Stimulated activated CD8-positive, alpha-beta memory T cell treated with anti-CD3 and anti-CD28 coated beads, Interleukin-7, amount 100 ng/mL, for 48 hours (primary cell): ENCODE results near the gene SIGMAR1.
A peak's percentile ranks its signal among the peaks of the same experiment; 100 is the strongest.

Experiments used
- DNase-seq, 2 donors: peaks; one replicate each; pipeline ENCODE4 v3.0.0-alpha.2; 2020; ENCODE audit warnings: low read depth in 1 of 2; ENCODE audit errors: extremely low read depth in 1 of 2

Gene SIGMAR1

DNA sequence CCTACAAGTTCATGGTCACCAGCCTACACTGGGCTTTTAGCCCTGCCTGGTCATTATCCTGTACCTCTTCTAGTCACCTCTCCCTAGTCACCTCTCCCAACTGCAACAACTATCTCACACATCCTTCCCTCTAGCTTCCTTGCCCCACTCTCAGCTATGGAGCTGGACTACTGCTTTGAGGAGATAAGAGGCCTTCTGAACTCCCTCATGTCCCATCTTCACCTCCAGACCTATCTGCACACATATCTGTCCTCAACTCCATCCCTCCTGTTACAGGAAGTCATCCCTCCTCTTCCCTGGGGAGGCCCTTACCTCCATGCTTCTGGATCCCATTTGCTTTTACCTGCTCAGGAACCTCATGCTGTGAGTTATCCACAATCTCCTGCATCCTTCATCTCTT, 31.4 kb downstream of the SIGMAR1 start:
- no peak for DNase-seq

GRCh38 chr9:34603610-34604231, 33.9 kb downstream of the SIGMAR1 start:
- peak; percentile 49 to 52 for DNase-seq

DNA sequence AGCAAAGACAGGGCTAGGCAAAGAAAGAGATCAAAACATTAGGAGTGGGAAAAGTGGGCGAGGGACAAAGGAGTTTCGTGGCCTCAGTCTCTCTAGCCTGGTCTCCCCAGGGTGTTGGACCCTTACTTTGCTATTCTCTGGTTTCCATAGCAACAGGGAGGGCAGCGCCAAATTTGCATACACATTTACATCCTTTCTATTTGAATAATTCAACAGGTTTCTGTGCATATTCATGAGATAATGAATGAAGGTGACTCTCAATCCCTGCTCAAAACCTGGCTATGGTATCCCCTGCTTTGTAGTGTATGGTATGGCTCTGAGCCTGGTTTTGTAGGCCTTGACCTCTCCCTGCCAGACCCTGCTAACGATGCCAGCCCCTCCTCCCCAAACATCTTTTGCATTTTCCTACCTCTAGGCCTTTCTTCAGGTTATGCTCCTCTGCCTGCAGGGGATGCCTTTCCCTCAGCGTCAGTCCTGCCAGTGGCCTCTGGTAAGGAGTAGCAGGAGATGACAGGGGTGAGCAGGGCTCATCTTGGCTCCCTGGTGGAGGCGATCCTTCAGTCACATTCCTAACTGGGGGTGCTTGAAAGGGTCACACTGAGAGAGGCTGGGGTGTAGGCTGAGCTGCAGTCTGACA, 35.5 kb downstream of the SIGMAR1 start:
- no peak for DNase-seq

- no peak for DNase-seq
These were observed 36.7 kb downstream of the SIGMAR1 start for GRCh38 chr9:34600908-34601307.

DNA sequence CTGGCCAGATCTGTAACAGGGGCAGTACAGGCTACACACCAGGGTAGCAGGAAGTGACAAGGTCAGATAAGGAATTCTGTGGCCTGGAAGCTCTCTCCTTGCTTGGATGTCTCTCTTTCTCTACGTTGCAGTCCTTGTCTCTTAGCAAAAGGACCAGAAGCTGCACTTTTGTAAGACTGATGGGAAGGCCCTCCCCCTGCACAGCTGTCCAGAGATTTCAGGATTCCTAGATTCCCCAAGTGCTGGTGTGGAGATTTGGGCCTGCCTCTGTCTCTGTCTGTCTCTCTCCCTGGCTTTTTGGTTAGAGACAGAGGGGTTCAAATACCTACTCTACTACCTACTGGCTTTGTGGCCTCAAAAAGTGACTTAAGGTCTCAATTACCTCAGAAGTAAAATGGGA, 38.0 kb downstream of the SIGMAR1 start:
- DNase-seq: no peak

DNA sequence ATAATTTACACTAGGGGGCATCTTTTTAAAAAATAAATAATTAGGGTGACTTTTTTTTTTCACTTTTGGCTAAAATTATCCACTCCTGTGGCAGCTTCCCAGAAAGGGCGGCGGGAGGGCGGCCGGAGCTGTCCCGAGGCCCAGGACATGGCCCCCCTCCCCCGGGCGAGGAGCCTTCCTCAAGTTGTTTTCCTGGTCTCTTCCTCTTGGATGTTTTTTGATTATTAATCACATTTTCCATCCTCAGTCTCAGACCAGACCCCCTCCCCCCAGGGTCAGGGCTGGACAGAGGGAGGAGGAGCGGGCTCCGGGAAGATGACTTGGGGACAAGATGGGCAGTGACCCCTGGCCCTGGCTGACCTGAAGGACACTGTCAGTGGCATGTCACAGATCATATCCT, 43.4 kb downstream of the SIGMAR1 start:
- DNase-seq: no peak

DNA sequence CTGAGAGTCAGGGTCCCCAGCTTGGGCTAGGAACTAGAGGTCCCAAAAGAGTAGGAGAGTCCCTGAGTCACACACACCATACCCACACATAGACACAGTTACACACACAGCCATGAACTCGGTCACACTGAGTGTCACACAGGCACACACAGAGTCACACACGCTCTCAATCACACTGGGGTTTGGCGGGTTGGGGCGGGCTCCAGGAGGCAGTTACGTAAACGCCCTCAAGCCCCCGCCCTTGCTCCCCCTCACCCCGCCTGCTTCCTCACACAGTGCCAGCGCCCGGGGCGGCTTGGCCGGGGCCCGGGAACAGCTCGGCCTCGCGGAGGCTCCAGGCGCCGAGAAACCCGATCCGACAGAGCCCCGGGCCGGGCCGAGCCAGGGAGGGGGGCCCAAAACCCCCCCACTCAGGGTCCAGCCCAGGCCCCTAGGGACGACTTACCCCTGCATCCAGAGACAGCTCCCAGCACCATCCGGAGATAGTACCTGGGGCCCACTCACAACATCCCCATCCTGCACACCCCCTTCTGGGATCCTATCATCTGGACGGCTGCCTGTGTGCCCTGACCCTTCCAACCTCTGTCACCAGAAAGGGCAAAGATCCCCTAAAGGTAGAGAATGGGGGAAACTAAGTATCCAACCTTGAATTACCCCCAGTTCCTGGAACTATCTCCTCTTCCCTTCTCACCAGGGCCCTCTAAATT, 44.5 kb downstream of the SIGMAR1 start:
- no peak for DNase-seq

DNA sequence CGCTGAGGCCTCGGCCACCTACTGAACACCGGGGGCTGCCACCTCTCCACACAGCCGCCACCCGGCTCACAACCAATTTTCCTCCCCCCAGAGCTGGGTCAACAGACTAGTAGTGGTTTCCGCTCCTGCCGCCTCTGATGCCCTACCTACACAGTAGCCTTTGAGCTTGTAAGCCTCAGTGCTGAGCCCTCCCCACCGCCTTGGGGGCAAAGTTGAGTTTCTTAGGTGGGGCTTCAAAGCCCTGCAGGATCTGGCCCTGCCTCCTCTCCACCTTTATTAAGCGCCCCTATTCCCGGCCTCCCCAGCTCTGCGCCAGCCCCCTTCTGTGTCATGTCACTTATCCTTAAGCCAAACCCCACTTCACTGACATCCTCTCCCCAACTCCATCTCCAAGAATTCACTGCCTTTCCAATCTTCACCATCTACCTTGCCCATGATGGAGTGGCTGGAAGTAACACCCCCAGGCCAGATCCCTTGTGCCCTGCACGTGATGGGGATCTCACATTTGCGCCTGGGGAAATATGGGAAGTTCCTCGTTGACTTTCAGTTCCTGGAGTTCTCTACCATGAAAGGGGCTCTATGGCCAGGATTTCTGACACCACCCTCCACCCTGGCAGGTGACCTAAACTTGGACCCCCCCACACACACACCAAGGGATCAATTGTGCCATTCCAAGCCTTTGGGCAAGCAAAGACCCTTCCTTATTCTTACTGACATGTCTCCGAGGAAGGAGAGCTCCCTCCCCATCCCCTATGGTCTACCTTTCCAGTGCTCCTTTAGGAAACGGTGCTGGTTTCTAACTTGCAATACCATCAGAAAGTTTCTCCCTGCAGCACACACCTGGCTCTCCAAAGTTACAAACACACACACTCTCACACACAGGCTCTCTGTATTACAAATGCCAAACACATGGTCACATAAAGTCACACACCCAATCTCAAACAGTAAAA, 45.4 kb downstream of the SIGMAR1 start:
- no peak for DNase-seq

DNA sequence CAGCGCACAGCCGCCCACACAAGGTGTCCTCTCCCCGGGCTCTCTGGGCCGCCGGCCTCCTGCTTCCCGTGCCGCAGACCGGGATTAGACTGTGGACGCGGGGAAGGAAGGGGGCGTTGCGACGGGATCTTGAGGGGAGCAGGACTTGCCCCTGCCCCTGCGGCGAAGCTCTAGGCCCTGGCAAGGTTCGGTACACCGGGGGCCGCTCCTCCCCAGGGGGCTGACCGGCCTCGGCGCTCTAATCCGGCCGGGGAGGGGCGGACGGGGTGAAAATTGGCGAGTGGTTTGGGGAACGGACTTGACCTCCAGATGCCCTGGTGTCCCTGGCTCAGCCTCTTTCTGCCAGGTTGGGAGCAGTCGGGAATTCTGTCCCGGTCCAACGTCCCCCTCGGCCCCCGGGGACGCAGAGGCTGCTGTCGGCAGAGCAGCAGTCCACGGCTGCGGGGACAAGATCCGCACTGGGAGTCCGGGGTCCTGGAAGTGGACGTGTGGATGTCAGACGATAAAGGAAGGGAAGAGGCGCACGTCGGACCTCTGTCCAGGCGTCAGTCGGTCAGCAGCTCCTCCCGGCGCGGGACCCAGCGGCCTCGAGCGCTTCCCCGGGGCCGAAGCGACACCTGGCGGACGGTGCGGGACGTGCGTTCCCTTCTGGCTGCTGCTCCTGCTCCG, 46.2 kb downstream of the SIGMAR1 start:
- peak; percentile 60 to 62 for DNase-seq

- no peak for DNase-seq
These were observed 47.0 kb downstream of the SIGMAR1 start for GRCh38 chr9:34590381-34591247.

GRCh38 chr9:34589636-34590380, 47.8 kb downstream of the SIGMAR1 start, which contains the start of gene CNTFR:
Gene CNTFR, minus strand, starts transcription at chr9:34589724. Its CDS starts 20,743 bp downstream, at chr9:34568981.
- no peak for DNase-seq

DNA sequence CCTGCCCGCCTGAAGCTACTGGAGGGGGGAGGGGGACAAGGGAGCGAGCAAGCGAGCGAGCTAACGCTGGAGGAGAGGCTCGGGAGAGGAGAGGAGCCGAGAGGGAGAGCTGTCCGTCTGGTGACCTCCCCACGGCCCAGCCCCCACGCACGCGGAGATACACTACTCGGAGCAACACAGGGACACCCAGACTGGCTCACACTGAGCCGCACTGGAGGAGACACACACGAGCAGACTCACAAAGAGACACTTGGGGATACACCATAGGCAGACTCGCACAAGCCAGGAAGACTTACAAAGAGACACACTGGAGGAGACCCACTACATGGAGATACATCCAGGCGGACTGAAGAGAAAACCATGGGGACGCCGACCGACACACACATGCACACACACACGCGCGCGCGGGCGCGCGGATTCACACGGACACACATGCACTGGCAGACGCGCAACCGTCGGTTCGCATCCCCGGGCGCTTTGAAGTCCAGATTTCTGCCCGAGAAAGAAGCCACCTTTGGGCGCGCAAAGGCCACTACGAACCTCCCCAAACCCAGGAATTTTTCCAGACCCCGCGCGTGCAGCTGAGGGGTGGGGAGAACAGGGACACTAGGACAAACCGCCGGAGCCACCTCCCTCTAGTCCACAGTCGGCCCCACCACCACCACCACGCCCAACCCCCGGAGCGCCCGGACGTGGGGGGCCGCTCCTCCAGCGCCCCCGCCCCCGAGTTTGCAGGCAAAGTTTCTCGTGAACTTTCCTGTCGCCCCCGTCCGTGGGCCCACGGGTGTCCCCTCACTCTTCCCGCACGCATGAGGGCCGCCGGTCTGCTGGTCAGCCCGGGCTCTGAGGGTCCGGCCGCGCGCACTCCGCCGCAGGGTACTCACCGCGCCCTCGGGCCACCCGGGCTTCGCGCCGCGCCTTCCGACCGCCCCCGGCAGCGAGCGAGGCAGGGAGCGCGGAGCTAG, 48.6 kb downstream of the SIGMAR1 start:
- no peak for DNase-seq

- no peak for DNase-seq
These were observed 50.3 kb downstream of the SIGMAR1 start for GRCh38 chr9:34587271-34587670.

DNA sequence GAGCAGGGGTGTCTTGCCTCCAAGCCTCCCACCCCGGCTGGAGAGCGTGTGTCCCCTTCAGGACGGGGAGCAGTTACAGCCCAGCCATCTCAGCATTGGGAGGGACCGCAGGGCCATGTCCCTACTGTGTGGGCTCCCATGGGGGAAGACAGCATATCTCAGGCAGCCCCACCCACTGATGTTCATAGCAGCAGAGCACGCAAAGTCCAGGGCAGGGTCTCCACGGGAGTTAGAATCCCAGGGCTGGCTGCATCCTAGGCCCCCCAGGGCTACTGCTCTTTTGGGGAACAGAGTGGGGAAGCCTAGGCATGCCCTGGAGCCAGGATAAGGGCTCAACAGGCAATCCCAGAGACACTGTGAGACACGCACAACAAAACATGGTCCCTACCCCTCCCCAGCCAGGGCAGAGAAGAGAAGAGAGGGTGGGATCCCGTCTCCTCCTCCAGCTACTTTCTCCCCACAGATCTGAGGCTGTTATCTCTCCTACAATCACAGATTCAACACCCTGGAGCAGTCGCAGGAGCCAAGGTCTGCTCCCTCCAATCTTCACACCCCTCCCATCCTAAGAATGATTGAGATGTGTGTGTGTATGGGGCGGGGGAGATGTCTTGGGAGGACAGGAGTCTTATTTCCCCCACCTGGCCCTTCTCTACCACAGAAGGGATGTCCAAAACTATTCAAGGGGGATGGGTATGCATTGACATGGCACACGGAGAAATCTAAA, 51.5 kb downstream of the SIGMAR1 start:
- no peak for DNase-seq

GRCh38 chr9:34584970-34585369, 52.6 kb downstream of the SIGMAR1 start:
- DNase-seq: no peak
